Effector memory CD8-positive, alpha-beta T cell (primary cell): Measurements from ENCODE around the gene ZNFX1.
A peak's percentile ranks its signal among the peaks of the same experiment; 100 is the strongest.
"Not testable (repeated sequence)": the region's sequence is repeated elsewhere in the genome, so short reads cannot be mapped to it uniquely, and the experiment has no call there.

Source experiments
- ATAC-seq: fragments of 150-1000 bp; cut with Tn5 transposase; replicated peaks from 2 replicates; pipeline ENCODE4 v1.10.0; 2021; ENCODE audit warnings: mild to moderate bottlenecking, moderate library complexity
- DNase-seq, 3 experiments: peaks; one replicate each; pipeline ENCODE4 v3.0.0; 2021
- H3K27ac Mint-ChIP-seq, 2 donors: one replicate each; pipeline ENCODE4 v1.8.0; 2022; ENCODE audit warnings: mild to moderate bottlenecking in 2 of 2, mixed read lengths in 2 of 2, moderate library complexity in 2 of 2
- H3K27me3 Mint-ChIP-seq, 2 donors: one replicate each; pipeline ENCODE4 v1.8.0; 2022; ENCODE audit warnings: mixed read lengths in 2 of 2
- H3K36me3 Mint-ChIP-seq: one replicate; pipeline ENCODE4 v1.8.0; 2022; ENCODE audit warnings: mild to moderate bottlenecking, moderate library complexity, mixed read lengths; ENCODE audit not compliant: insufficient read depth
- H3K4me1 Mint-ChIP-seq, 2 donors: one replicate each; pipeline ENCODE4 v1.8.0; 2022; ENCODE audit warnings: low read depth in 2 of 2, mixed read lengths in 2 of 2
- H3K4me3 Mint-ChIP-seq, 2 donors: one replicate each; pipeline ENCODE4 v1.8.0; 2022; ENCODE audit warnings: mild to moderate bottlenecking in 2 of 2, mixed read lengths in 2 of 2, moderate library complexity in 2 of 2
- H3K9me3 Mint-ChIP-seq, 2 donors: one replicate each; pipeline ENCODE4 v1.8.0; 2022; ENCODE audit warnings: mixed read lengths in 2 of 2
- total RNA-seq, 9 experiments: gene quantifications; one replicate each; lab custom pipeline; 2026; lab: John Stamatoyannopoulos, UW

The ZNFX1 gene
- total RNA-seq: 236 to 377 (median 296) reads per million in 9 experiments

DNA sequence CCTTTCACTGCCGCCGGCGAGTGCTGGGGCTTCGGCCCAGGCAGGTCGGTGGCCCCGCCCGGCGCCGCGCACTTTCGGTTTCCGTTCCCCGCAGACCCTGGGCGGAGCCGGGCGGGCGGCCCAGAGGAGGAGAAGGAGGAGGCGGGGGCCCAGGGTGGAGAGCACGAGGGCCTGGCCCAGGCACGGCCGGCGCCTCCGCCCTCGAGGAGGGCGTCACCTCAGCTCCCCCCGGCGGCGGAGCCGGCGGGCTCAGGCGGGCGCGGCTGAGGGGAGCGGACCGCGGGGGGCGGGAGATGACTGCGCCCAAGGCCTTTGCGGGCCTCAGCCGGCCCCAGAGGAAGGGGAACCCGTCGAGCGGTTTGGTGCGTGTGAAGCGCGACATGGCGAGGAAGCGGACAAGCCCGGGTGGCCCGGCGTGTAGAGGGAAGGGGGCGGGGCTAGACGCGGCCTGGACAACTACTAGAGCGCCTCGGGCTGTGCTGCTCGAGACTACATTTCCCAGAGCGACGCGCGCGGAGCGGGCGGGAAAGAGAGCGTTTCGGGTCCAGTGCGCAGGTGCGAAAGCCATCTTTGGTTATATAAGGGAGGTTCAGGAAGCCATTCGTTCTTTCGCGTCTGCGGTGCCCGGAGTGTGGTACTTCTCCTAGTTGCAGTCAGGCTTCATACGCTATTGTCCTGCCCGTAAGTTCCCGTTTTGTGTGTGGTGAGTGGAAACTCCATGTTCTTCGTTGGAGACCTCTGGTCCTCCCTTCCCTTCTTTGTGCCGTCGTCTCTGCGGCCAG is at the start of gene ZNFX1:
Gene ZNFX1 (minus strand): TSS at position 22 of the 782 bp plus-strand sequence. CDS start 2,218 bp downstream, outside the sequence.
- Mint-ChIP-seq H3K27me3 (no peaks in the 10 kb centered on the region), H3K9me3 (peaks cover 5 to 17% of the 10 kb centered on the region in 2 donors), H3K36me3 (peaks cover 90% of the 10 kb centered on the region), H3K4me3 (peak within 1 kb of the TSS; percentile 86 to 94), H3K4me1 (peaks cover 58 to 69% of the 10 kb centered on the region in 2 donors), H3K27ac (peak within 1 kb of the TSS; percentile 98 to 100)
- DNase-seq (peak; percentile 97 to 98 (median 98)), ATAC-seq (peak; percentile 83)

DNA sequence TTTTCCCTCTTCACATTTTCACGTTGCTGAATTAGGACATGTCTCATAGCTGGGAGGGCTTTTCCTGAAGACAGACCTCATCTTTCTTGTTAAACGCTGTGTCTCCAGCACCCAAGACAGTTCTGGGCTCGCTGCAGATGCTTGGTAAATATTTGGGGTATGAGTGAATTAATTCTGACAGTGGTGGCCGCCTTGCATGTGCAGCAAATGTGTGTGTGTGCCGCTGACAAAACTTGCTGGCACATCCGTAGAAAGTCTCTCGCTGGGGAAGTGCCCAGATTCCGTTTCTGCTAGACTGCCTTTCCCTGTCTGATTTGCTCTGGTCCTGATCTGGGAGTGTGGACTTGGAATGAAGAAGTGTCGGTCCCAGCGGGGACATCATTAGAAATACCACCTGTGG is 48.2 kb upstream of the ZNFX1 start:
- H3K9me3 Mint-ChIP-seq: no peaks in the 10 kb centered on the region
- no peak overlapping the region for H3K4me3 Mint-ChIP-seq
- ATAC-seq: no peak
- H3K36me3 Mint-ChIP-seq: peaks cover 2% of the 10 kb centered on the region
- no peak for DNase-seq
- peaks cover 17 to 19% of the 10 kb centered on the region in 2 donors for H3K4me1 Mint-ChIP-seq
- peaks cover 4 to 27% of the 10 kb centered on the region in 2 donors for H3K27me3 Mint-ChIP-seq
- no peak overlapping the region for H3K27ac Mint-ChIP-seq

DNA sequence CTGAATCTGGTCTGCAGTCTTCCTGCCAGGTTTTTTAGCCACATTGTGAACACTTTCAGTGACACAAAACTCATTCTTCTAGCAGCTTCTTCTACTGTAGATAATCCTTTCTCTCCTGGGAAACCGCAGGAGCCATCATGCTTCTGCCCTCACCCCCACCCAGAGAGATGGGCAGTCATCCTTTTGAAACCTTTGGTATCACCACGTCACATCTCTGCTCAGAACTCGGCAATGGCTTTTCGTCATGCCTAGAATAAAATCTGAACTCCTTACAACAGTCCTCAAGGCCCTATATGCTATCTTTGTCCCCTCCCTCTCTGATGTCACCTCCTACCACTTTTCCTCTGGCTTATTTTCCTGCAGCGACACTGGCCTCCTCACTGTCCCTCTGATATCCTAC is 46.4 kb upstream of the ZNFX1 start:
- Mint-ChIP-seq H3K4me1 (peaks cover 17 to 19% of the 10 kb centered on the region in 2 donors), H3K4me3 (peak overlapping the region in 1 of 2 donors; percentile 2), H3K9me3 (no peaks in the 10 kb centered on the region), H3K36me3 (peaks cover 2% of the 10 kb centered on the region), H3K27ac (peak overlapping the region in 1 of 2 donors; percentile 74), H3K27me3 (peaks cover 20 to 30% of the 10 kb centered on the region in 2 donors)
- DNase-seq (no peak), ATAC-seq (no peak)

GRCh38 chr20:49323622-49324238 is 45.9 kb upstream of the ZNFX1 start:
- peaks cover 2% of the 10 kb centered on the region for H3K36me3 Mint-ChIP-seq
- peak; percentile 21 to 32 (median 30) for DNase-seq

GRCh38 chr20:49320460-49320859 is 42.6 kb upstream of the ZNFX1 start:
- Mint-ChIP-seq H3K27ac (no peak overlapping the region), H3K4me1 (peaks cover 26 to 28% of the 10 kb centered on the region in 2 donors), H3K4me3 (no peak overlapping the region), H3K9me3 (no peaks in the 10 kb centered on the region), H3K36me3 (peaks cover 2% of the 10 kb centered on the region), H3K27me3 (peaks cover 40 to 44% of the 10 kb centered on the region in 2 donors)
- ATAC-seq (no peak), DNase-seq (no peak)

More at GRCh38 chr20:49323622-49324238, 45.9 kb upstream of the ZNFX1 start:
- ATAC-seq: peak; percentile 88
- no peaks in the 10 kb centered on the region for H3K9me3 Mint-ChIP-seq
- peak overlapping the region in 1 of 2 donors; percentile 74 for H3K27ac Mint-ChIP-seq
- peaks cover 23% of the 10 kb centered on the region in 2 donors for H3K4me1 Mint-ChIP-seq
- peak overlapping the region in 1 of 2 donors; percentile 2 for H3K4me3 Mint-ChIP-seq
- H3K27me3 Mint-ChIP-seq: peaks cover 26 to 36% of the 10 kb centered on the region in 2 donors

- peaks cover 40 to 44% of the 10 kb centered on the region in 2 donors for H3K27me3 Mint-ChIP-seq
- DNase-seq (no peak), ATAC-seq (no peak)
- no peak overlapping the region for H3K27ac Mint-ChIP-seq
- H3K4me3 Mint-ChIP-seq: peak overlapping the region; percentile 82 to 85
- no peaks in the 10 kb centered on the region for H3K9me3 Mint-ChIP-seq
- H3K4me1 Mint-ChIP-seq: peaks cover 20 to 24% of the 10 kb centered on the region in 2 donors
- no peaks in the 10 kb centered on the region for H3K36me3 Mint-ChIP-seq
These were observed 41.5 kb upstream of the ZNFX1 start for GRCh38 chr20:49319208-49319809.

DNA sequence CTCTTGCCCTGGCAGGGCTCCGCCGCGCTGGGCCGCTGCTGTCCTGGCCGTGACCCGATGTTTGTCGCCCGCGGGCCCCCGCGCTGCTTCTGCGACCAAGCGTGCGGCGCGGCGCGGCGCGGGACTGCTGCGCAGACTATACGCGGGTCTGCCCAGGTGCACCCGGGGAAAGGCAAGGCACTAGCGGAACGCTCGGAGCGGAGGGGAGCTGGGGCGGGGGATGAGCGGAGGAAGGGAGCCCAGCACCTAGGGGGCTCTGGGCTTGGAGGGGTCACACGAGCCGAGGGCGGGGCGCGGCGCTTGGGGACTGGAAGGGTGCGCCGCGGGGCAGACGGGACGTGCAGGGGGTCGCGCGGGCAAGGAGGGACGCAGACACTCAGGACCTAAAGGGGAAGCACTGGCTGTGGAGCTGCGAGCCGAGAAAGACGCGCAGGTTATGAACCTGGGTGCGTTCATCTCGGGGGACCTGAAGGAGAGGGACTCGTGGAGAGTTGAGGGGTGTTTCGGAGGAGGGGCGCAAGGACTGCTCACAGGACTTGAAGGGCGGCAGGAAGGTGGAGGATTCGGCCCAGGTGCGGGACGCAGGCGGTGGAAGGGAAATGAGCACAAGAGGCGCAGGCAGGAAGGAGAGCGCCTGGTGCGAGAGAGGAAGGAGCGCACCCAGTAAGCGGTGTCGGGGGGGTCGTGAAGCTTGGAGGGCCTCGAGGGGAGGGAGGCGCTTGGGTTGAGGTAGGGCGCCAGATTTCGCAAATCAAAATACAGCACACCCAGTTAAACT is 40.8 kb upstream of the ZNFX1 start:
- Mint-ChIP-seq H3K27ac (no peak overlapping the region), H3K4me3 (peak overlapping the region; percentile 82 to 85), H3K9me3 (no peaks in the 10 kb centered on the region), H3K27me3 (peaks cover 40 to 44% of the 10 kb centered on the region in 2 donors), H3K36me3 (no peaks in the 10 kb centered on the region), H3K4me1 (peaks cover 17 to 18% of the 10 kb centered on the region in 2 donors)
- ATAC-seq: peak; percentile 64
- no peak for DNase-seq

DNA sequence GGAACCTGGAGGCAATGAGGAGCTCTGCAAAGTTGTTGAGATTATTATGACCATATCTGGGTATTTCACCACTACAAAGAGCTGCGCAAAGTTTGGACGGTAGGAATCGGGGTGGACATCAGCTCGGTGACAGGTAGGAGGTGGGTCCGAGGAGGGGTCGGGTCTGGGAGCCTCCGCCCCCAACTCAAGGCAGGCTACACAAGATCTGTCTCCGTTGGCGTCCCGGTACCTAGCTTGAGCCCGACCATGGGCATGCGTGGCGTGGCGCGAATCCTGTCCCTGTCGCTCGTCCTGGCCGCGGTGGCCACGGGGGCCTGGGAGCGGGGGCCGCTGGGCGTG is 40.2 kb upstream of the ZNFX1 start:
- DNase-seq: no peak
- Mint-ChIP-seq H3K27ac (no peak overlapping the region), H3K27me3 (peaks cover 40 to 44% of the 10 kb centered on the region in 2 donors), H3K9me3 (no peaks in the 10 kb centered on the region), H3K4me3 (peak overlapping the region; percentile 82 to 85), H3K36me3 (no peaks in the 10 kb centered on the region), H3K4me1 (peaks cover 14% of the 10 kb centered on the region in 2 donors)
- no peak for ATAC-seq

GRCh38 chr20:49316704-49317103 is 38.8 kb upstream of the ZNFX1 start:
- peaks cover 9% of the 10 kb centered on the region in 2 donors for H3K4me1 Mint-ChIP-seq
- DNase-seq (no peak), ATAC-seq (no peak)
- no peak overlapping the region for H3K4me3 Mint-ChIP-seq
- no peaks in the 10 kb centered on the region for H3K36me3 Mint-ChIP-seq
- H3K27me3 Mint-ChIP-seq: peaks cover 40 to 44% of the 10 kb centered on the region in 2 donors
- H3K9me3 Mint-ChIP-seq: no peaks in the 10 kb centered on the region
- no peak overlapping the region for H3K27ac Mint-ChIP-seq

GRCh38 chr20:49315580-49315979 is 37.7 kb upstream of the ZNFX1 start:
- Mint-ChIP-seq H3K27me3 (peaks cover 36 to 45% of the 10 kb centered on the region in 2 donors), H3K4me3 (no peak overlapping the region), H3K4me1 (peaks cover 9% of the 10 kb centered on the region in 2 donors), H3K36me3 (no peaks in the 10 kb centered on the region), H3K9me3 (no peaks in the 10 kb centered on the region), H3K27ac (no peak overlapping the region)
- no peak for ATAC-seq
- no peak for DNase-seq

DNA sequence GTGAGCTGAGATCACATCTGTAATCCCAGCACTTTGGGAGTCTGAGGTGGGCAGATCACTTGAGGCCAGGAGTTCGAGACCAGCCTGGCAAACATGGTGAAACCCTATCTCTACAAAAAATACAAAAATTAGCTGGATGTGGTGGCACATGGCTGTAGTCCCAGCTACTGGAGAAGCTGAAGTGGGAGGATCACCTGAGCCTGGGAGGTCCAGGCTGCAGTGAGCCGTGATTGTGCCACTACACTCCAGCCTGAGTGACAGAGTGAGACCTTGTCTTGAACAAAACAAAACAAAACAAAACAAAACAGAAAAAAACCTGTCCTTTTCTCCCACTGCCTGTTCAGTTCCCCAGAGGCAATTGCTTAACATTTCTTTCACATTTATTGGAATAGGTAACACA is 36.2 kb upstream of the ZNFX1 start:
- not testable (repeated sequence) for H3K4me3 Mint-ChIP-seq, H3K4me1 Mint-ChIP-seq, ATAC-seq, H3K9me3 Mint-ChIP-seq, H3K36me3 Mint-ChIP-seq, DNase-seq, H3K27ac Mint-ChIP-seq
- H3K27me3 Mint-ChIP-seq: peaks cover 24 to 41% of the 10 kb centered on the region in 2 donors

DNA sequence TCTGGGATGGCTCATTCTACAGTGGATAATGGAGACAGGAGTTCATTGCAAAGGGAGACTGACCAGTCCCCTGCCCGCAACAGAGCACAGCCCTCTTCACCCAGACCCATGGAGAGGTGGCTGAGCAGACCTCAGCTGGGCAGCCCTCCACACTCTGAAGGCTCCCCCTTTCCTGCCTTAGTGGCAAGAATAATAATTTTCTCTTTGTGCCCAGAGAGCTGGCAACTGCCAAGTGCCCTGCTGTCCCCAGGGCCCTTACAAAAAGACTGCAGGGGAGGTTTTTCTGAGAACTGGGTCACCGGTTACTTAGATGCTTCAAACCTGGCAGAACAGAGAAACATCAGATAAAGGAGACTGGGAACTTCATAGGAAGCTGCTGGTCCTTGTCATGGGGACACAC is 35.4 kb upstream of the ZNFX1 start:
- Mint-ChIP-seq H3K36me3 (no peaks in the 10 kb centered on the region), H3K9me3 (no peaks in the 10 kb centered on the region), H3K27me3 (peaks cover 16 to 33% of the 10 kb centered on the region in 2 donors), H3K4me1 (peaks cover 0 to 2% of the 10 kb centered on the region in 2 donors), H3K27ac (no peak overlapping the region), H3K4me3 (no peak overlapping the region)
- DNase-seq: no peak
- no peak for ATAC-seq

- H3K4me3 Mint-ChIP-seq: no peak overlapping the region
- no peak overlapping the region for H3K27ac Mint-ChIP-seq
- ATAC-seq: no peak
- H3K27me3 Mint-ChIP-seq: peaks cover 16 to 29% of the 10 kb centered on the region in 2 donors
- no peaks in the 10 kb centered on the region for H3K4me1 Mint-ChIP-seq
- no peaks in the 10 kb centered on the region for H3K36me3 Mint-ChIP-seq
- DNase-seq: no peak
- H3K9me3 Mint-ChIP-seq: no peaks in the 10 kb centered on the region
These were observed 34.8 kb upstream of the ZNFX1 start for GRCh38 chr20:49312661-49313060.
